GM23338 (cell line): ENCODE data around the gene GRM3. TPM values are rescaled to one million over a fixed set of nuclear protein-coding genes. Genes with fewer than 3 reads are reported as not detected.

ENCODE experiments used
- ATAC-seq: fragments of 200-7000 bp; cut with Tn5 transposase; 3 replicates; pipeline ENCODE4 v1.9.1; 2020
- DNase-seq: peaks from one replicate; pipeline ENCODE4 v3.0.0-alpha.2; 2015; ENCODE audit warnings: low spot score
- H2AFZ ChIP-seq: fragments of 200-600 bp; sonication (generic); 2 replicates; pipeline ENCODE4 v1.8.0; 2016; ENCODE audit warnings: antibody characterized with exemption, mild to moderate bottlenecking, moderate library complexity
- H3F3A ChIP-seq: fragments of 200-600 bp; sonication (generic); replicated peaks from 2 replicates; pipeline ENCODE4 v1.8.0; 2017; ENCODE audit warnings: antibody characterized with exemption, mixed run types, low read depth
- H3K27ac ChIP-seq: fragments of 200-600 bp; sonication (generic); 2 replicates; pipeline ENCODE4 v1.6.1; 2016; ENCODE audit warnings: low read depth
- H3K27me3 ChIP-seq: fragments of 200-600 bp; sonication (generic); 2 replicates; pipeline ENCODE4 v1.8.0; 2016; ENCODE audit warnings: mild to moderate bottlenecking, mixed run types, moderate library complexity; ENCODE audit not compliant: insufficient read depth
- H3K36me3 ChIP-seq: fragments of 200-600 bp; sonication (generic); 2 replicates; pipeline ENCODE4 v1.8.0; 2016; ENCODE audit warnings: mild to moderate bottlenecking; ENCODE audit not compliant: insufficient read depth
- H3K4me1 ChIP-seq: fragments of 200-600 bp; sonication (generic); 2 replicates; pipeline ENCODE4 v1.8.0; 2016; ENCODE audit warnings: mild to moderate bottlenecking, moderate library complexity; ENCODE audit not compliant: insufficient read depth
- H3K4me2 ChIP-seq: fragments of 200-600 bp; sonication (generic); 2 replicates; pipeline ENCODE4 v1.7.1; 2017; ENCODE audit warnings: mixed run types
- H3K4me3 ChIP-seq: fragments of 200-600 bp; sonication (generic); 2 replicates; pipeline ENCODE4 v1.6.1; 2016; ENCODE audit warnings: mixed run types
- H3K79me2 ChIP-seq: fragments of 200-600 bp; sonication (generic); replicated peaks from 2 replicates; pipeline ENCODE4 v1.8.0; 2017; ENCODE audit warnings: mild to moderate bottlenecking; ENCODE audit not compliant: insufficient read depth
- H3K9me2 ChIP-seq: fragments of 200-600 bp; sonication (generic); 2 replicates; pipeline ENCODE4 v1.8.0; 2017; ENCODE audit not compliant: insufficient read depth
- H4K20me1 ChIP-seq: fragments of 200-600 bp; sonication (generic); replicated peaks from 2 replicates; pipeline ENCODE4 v1.8.0; 2017; ENCODE audit warnings: mild to moderate bottlenecking; ENCODE audit not compliant: insufficient read depth
- H3K27ac Mint-ChIP-seq: 2 replicates; pipeline ENCODE4 v1.8.0; 2020; ENCODE audit warnings: inconsistent platforms, mild to moderate bottlenecking, moderate library complexity, mixed read lengths
- H3K27me3 Mint-ChIP-seq: 3 replicates; pipeline ENCODE4 v1.8.0; 2022; ENCODE audit warnings: low read depth, mild to moderate bottlenecking, moderate library complexity, mixed read lengths, inconsistent platforms; ENCODE audit not compliant: insufficient read depth, poor library complexity
- H3K36me3 Mint-ChIP-seq: 3 replicates; pipeline ENCODE4 v1.8.0; 2021; ENCODE audit warnings: low read depth, mild to moderate bottlenecking, inconsistent platforms, moderate library complexity, mixed read lengths
- H3K4me1 Mint-ChIP-seq: 3 replicates; pipeline ENCODE4 v1.8.0; 2020; ENCODE audit warnings: mild to moderate bottlenecking, inconsistent platforms, mixed read lengths
- H3K4me3 Mint-ChIP-seq: 3 replicates; pipeline ENCODE4 v1.8.0; 2021; ENCODE audit warnings: moderate library complexity, mild to moderate bottlenecking, inconsistent platforms, mixed read lengths
- H3K9me3 Mint-ChIP-seq: 3 replicates; pipeline ENCODE4 v1.8.0; 2020; ENCODE audit warnings: moderate library complexity, mild to moderate bottlenecking, inconsistent platforms, mixed read lengths
- CREB1 ChIP-seq: fragments of 250-450 bp; sonication (Bioruptor Pico); IDR thresholded peaks from 2 replicates; pipeline ENCODE4 v1.5.0; 2020; ENCODE audit warnings: low read depth, mild to moderate bottlenecking, moderate library complexity
- ETS1 ChIP-seq: IDR thresholded peaks from 2 replicates; pipeline ENCODE4 v1.6.1; 2016; ENCODE audit warnings: antibody characterized with exemption
- EZH2 ChIP-seq: fragments of 200-600 bp; sonication (generic); IDR thresholded peaks from one replicate; pipeline ENCODE4 v1.8.0; 2017; ENCODE audit warnings: antibody characterized with exemption, mild to moderate bottlenecking, low read depth; ENCODE audit not compliant: unreplicated experiment
- JUNB ChIP-seq: IDR thresholded peaks from one replicate; pipeline ENCODE4 v1.6.1; 2016; ENCODE audit warnings: antibody characterized with exemption; ENCODE audit not compliant: unreplicated experiment
- NANOG ChIP-seq: IDR thresholded peaks from 2 replicates; pipeline ENCODE4 v1.6.1; 2016; ENCODE audit warnings: antibody characterized with exemption, borderline replicate concordance
- POLR2AphosphoS5 ChIP-seq: IDR thresholded peaks from 2 replicates; pipeline ENCODE4 v1.6.1; 2016; ENCODE audit warnings: antibody characterized with exemption, low read depth
- STAT1 ChIP-seq: IDR thresholded peaks from one replicate; pipeline ENCODE4 v1.6.1; 2016; ENCODE audit warnings: antibody characterized with exemption; ENCODE audit not compliant: unreplicated experiment
- ZNF331 ChIP-seq: fragments of 250-450 bp; sonication (Bioruptor Pico); IDR thresholded peaks from 2 replicates; pipeline ENCODE4 v1.5.0; 2020; ENCODE audit warnings: low read depth, mild to moderate bottlenecking, moderate library complexity
- ZNF462 ChIP-seq: fragments of 250-450 bp; sonication (Bioruptor Pico); IDR thresholded peaks from 2 replicates; pipeline ENCODE4 v1.5.0; 2020; ENCODE audit warnings: mild to moderate bottlenecking, moderate library complexity
- polyA plus RNA-seq: library from polyadenylated mRNA; unstranded; fragments of >200 nt; fragmentation: Nextera tagmentation; extraction: Ambion mirVana; gene quantifications from 2 replicates; pipeline ENCODE4 v1.2.1, GENCODE V29; 2016
- total RNA-seq: library from RNA; depleted of rRNA; stranded (reverse); fragments of >200 nt; shearing (Covaris generic); gene quantifications from 2 replicates; pipeline ENCODE4 v1.2.3, GENCODE V29; 2014

GRM3 gene
- total and polyA plus RNA-seq, 2 experiments from 2014 or later: 0.79 to 1.9 TPM

GRCh38 chr7:86778271-86778670, 134.6 kb downstream of the GRM3 start:
- H2AFZ ChIP-seq: no peak overlapping the region
- H3K4me1 Mint-ChIP-seq: no peaks in the 10 kb centered on the region

GRCh38 chr7:86784765-86785164, 141.1 kb downstream of the GRM3 start:
- Histone ChIP-seq H3K4me3 (no peak overlapping the region), H3K4me1 (no peaks in the 10 kb centered on the region), H3K27ac (no peak overlapping the region), H3F3A (no peaks in the 10 kb centered on the region), H4K20me1 (no peaks in the 10 kb centered on the region), H3K27me3 (no peaks in the 10 kb centered on the region), H3K36me3 (no peaks in the 10 kb centered on the region), H3K4me2 (no peak overlapping the region), H2AFZ (no peak overlapping the region), H3K79me2 (no peaks in the 10 kb centered on the region), H3K9me2 (no peaks in the 10 kb centered on the region)
- DNase-seq: no peak
- no peak overlapping the region for H3K27ac Mint-ChIP-seq
- no peaks in the 10 kb centered on the region for H3K27me3 Mint-ChIP-seq
- H3K36me3 Mint-ChIP-seq: no peaks in the 10 kb centered on the region; the same call in 2 of the 3 replicates
- H3K4me3 Mint-ChIP-seq: no peak overlapping the region
- H3K9me3 Mint-ChIP-seq: no peaks in the 10 kb centered on the region
- no peak for ATAC-seq
- H3K4me1 Mint-ChIP-seq: no peaks in the 10 kb centered on the region
- TF ChIP-seq JUNB (no peak), STAT1 (no peak), CREB1 (CRISPR knock-in tag) (no peak), EZH2 (no peak), NANOG (no peak), ZNF462 (CRISPR knock-in tag) (no peak), ZNF331 (CRISPR knock-in tag) (no peak), ETS1 (no peak)

More at GRCh38 chr7:86778271-86778670, 134.6 kb downstream of the GRM3 start:
- no peak overlapping the region for H3K4me2 ChIP-seq
- H3K79me2 ChIP-seq: no peaks in the 10 kb centered on the region
- H3K27me3 ChIP-seq: no peaks in the 10 kb centered on the region
- no peaks in the 10 kb centered on the region for H4K20me1 ChIP-seq
- Mint-ChIP-seq H3K27ac (no peak overlapping the region), H3K4me3 (no peak overlapping the region), H3K27me3 (no peaks in the 10 kb centered on the region), H3K9me3 (no peaks in the 10 kb centered on the region), H3K36me3 (no peaks in the 10 kb centered on the region)
- no peaks in the 10 kb centered on the region for H3K36me3 ChIP-seq
- no peak overlapping the region for H3K27ac ChIP-seq
- no peak for DNase-seq
- no peaks in the 10 kb centered on the region for H3K4me1 ChIP-seq
- H3F3A ChIP-seq: no peaks in the 10 kb centered on the region
- no peak overlapping the region for H3K4me3 ChIP-seq
- TF ChIP-seq POLR2AphosphoS5 (no peak), ETS1 (no peak), NANOG (no peak), EZH2 (no peak)
- no peaks in the 10 kb centered on the region for H3K9me2 ChIP-seq
- ATAC-seq: no peak
